Measurements from ENCODE around the gene SPATA9. TPM values are rescaled to one million over a fixed set of nuclear protein-coding genes. Genes with fewer than 3 reads are reported as not detected.

The SPATA9 gene
- total and polyA plus RNA-seq, 2 of the 8 experiments (the other 6 are each of a cell fraction or from before 2014, with no cell fraction given): not detected

GRCh38 chr5:95721582-95722295 is 38.9 kb upstream of the SPATA9 start (continued):
- TF ChIP-seq, protein P1, sequence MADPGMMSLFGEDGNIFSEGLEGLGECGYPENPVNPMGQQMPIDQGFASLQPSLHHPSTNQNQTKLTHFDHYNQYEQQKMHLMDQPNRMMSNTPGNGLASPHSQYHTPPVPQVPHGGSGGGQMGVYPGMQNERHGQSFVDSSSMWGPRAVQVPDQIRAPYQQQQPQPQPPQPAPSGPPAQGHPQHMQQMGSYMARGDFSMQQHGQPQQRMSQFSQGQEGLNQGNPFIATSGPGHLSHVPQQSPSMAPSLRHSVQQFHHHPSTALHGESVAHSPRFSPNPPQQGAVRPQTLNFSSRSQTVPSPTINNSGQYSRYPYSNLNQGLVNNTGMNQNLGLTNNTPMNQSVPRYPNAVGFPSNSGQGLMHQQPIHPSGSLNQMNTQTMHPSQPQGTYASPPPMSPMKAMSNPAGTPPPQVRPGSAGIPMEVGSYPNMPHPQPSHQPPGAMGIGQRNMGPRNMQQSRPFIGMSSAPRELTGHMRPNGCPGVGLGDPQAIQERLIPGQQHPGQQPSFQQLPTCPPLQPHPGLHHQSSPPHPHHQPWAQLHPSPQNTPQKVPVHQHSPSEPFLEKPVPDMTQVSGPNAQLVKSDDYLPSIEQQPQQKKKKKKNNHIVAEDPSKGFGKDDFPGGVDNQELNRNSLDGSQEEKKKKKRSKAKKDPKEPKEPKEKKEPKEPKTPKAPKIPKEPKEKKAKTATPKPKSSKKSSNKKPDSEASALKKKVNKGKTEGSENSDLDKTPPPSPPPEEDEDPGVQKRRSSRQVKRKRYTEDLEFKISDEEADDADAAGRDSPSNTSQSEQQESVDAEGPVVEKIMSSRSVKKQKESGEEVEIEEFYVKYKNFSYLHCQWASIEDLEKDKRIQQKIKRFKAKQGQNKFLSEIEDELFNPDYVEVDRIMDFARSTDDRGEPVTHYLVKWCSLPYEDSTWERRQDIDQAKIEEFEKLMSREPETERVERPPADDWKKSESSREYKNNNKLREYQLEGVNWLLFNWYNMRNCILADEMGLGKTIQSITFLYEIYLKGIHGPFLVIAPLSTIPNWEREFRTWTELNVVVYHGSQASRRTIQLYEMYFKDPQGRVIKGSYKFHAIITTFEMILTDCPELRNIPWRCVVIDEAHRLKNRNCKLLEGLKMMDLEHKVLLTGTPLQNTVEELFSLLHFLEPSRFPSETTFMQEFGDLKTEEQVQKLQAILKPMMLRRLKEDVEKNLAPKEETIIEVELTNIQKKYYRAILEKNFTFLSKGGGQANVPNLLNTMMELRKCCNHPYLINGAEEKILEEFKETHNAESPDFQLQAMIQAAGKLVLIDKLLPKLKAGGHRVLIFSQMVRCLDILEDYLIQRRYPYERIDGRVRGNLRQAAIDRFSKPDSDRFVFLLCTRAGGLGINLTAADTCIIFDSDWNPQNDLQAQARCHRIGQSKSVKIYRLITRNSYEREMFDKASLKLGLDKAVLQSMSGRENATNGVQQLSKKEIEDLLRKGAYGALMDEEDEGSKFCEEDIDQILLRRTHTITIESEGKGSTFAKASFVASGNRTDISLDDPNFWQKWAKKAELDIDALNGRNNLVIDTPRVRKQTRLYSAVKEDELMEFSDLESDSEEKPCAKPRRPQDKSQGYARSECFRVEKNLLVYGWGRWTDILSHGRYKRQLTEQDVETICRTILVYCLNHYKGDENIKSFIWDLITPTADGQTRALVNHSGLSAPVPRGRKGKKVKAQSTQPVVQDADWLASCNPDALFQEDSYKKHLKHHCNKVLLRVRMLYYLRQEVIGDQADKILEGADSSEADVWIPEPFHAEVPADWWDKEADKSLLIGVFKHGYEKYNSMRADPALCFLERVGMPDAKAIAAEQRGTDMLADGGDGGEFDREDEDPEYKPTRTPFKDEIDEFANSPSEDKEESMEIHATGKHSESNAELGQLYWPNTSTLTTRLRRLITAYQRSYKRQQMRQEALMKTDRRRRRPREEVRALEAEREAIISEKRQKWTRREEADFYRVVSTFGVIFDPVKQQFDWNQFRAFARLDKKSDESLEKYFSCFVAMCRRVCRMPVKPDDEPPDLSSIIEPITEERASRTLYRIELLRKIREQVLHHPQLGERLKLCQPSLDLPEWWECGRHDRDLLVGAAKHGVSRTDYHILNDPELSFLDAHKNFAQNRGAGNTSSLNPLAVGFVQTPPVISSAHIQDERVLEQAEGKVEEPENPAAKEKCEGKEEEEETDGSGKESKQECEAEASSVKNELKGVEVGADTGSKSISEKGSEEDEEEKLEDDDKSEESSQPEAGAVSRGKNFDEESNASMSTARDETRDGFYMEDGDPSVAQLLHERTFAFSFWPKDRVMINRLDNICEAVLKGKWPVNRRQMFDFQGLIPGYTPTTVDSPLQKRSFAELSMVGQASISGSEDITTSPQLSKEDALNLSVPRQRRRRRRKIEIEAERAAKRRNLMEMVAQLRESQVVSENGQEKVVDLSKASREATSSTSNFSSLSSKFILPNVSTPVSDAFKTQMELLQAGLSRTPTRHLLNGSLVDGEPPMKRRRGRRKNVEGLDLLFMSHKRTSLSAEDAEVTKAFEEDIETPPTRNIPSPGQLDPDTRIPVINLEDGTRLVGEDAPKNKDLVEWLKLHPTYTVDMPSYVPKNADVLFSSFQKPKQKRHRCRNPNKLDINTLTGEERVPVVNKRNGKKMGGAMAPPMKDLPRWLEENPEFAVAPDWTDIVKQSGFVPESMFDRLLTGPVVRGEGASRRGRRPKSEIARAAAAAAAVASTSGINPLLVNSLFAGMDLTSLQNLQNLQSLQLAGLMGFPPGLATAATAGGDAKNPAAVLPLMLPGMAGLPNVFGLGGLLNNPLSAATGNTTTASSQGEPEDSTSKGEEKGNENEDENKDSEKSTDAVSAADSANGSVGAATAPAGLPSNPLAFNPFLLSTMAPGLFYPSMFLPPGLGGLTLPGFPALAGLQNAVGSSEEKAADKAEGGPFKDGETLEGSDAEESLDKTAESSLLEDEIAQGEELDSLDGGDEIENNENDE (IDR thresholded peaks at IDR 0.05; ENCODE audit: insufficient replicate concordance, low read length): no peak
- no peak for TF ChIP-seq SP4 (IDR thresholded peaks at IDR 0.05; ENCODE audit: low read length)
- TF ChIP-seq EGR1 (IDR thresholded peaks at IDR 0.05; ENCODE audit: borderline replicate concordance, low read depth, low read length): no peak
- no peak for TF ChIP-seq MAX (IDR thresholded peaks at IDR 0.05)
- no peak for TF ChIP-seq TAF1 (IDR thresholded peaks at IDR 0.05; ENCODE audit: low read depth, low read length)
- no peak for TF ChIP-seq KDM4A (IDR thresholded peaks at IDR 0.05; ENCODE audit: low read depth, low read length, severe bottlenecking)
- TF ChIP-seq SP1 (IDR thresholded peaks at IDR 0.05; ENCODE audit: low read depth, low read length): no peak
- no peak for TF ChIP-seq RAD21 (IDR thresholded peaks at IDR 0.05 in 1 of 2, conservative IDR thresholded peaks at IDR 0.05 in 1 of 2; ENCODE audit: low read depth in 2 of 2, low read length in 2 of 2)
- TF ChIP-seq POLR2AphosphoS5 (IDR thresholded peaks at IDR 0.05; ENCODE audit: low read depth, low read length): no peak
- no peak for TF ChIP-seq GABPA (IDR thresholded peaks at IDR 0.05; ENCODE audit: borderline replicate concordance, insufficient read depth, low read length)
